Measurements from ENCODE around the gene RGSL1.

The RGSL1 gene

DNA sequence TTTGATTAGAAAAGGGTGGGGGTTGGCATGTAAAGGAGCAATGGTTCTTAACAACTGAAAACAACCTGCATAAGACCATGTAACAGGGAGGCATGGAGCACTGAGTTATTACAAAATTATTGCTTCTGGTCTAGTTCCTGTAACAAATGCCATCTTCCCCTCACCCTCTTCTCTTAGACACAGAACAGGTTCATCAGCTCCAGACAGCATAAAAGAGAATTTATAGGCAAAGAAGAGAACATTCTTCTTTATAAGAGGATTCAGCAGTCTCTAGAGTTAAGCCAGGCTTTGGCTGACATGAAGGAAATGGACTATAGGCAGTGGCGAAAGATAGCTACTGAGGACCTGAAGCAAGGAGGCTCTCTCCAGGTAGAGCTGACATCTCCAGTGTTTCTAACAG, 38.9 kb downstream of the RGSL1 start:
- DNase-seq (ENCODE audit: low read depth) = no peak
- TF ChIP-seq, protein P1, sequence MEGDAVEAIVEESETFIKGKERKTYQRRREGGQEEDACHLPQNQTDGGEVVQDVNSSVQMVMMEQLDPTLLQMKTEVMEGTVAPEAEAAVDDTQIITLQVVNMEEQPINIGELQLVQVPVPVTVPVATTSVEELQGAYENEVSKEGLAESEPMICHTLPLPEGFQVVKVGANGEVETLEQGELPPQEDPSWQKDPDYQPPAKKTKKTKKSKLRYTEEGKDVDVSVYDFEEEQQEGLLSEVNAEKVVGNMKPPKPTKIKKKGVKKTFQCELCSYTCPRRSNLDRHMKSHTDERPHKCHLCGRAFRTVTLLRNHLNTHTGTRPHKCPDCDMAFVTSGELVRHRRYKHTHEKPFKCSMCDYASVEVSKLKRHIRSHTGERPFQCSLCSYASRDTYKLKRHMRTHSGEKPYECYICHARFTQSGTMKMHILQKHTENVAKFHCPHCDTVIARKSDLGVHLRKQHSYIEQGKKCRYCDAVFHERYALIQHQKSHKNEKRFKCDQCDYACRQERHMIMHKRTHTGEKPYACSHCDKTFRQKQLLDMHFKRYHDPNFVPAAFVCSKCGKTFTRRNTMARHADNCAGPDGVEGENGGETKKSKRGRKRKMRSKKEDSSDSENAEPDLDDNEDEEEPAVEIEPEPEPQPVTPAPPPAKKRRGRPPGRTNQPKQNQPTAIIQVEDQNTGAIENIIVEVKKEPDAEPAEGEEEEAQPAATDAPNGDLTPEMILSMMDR (IDR thresholded peaks at IDR 0.05; ENCODE audit: insufficient read depth, low read depth, low read length, missing control alignments) = no peak
- H3K4me3 ChIP-seq (ENCODE audit: low read length) = no peak overlapping the region

DNA sequence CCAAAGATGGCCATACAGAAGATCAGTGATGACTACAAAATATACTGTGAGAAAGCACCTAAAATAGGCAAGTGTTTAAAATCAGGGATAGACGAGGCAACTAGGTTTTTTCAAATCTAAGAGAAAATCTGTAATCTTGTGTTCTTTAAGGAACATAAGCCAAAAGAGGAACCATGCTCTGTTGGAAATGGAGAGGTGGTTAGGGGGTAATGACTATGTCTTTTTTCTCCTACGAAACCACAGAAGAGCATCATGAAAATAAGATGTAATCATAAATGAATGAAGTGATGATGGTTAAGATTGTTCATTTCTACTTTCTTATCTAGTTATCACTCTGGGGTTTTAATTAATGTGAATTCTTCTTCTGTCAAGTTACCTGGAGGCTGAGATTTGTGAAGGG, 43.1 kb downstream of the RGSL1 start:
- TF ChIP-seq, protein P1 (IDR thresholded peaks at IDR 0.05; ENCODE audit: insufficient read depth, low read depth, low read length, missing control alignments) = no peak
- H3K4me3 ChIP-seq (ENCODE audit: low read length) = no peak overlapping the region
- DNase-seq (ENCODE audit: low read depth) = no peak

DNA sequence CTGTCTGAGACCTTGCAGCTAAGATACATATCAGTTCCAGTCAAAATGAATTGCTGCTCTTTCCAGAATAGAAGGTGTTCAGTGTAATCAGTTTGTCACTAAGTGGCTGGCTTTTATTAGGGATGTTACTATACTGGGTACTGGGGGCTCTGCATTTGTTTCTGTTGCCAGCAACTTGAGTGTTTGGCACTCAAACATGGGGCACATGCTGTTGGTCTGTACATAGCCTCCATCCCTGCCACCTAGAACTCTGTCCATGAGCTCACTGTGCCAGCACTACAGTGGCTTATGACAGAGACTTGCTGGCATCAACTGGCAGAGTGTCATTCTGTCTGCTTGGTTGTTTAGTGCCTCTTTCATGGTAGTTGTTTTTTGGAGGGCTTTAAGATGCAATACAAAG, 45.1 kb downstream of the RGSL1 start:
- H3K4me3 ChIP-seq (ENCODE audit: low read length) = no peak overlapping the region
- TF ChIP-seq, protein P1 (IDR thresholded peaks at IDR 0.05; ENCODE audit: insufficient read depth, low read depth, low read length, missing control alignments) = no peak
- no peak for DNase-seq (ENCODE audit: low read depth)

DNA sequence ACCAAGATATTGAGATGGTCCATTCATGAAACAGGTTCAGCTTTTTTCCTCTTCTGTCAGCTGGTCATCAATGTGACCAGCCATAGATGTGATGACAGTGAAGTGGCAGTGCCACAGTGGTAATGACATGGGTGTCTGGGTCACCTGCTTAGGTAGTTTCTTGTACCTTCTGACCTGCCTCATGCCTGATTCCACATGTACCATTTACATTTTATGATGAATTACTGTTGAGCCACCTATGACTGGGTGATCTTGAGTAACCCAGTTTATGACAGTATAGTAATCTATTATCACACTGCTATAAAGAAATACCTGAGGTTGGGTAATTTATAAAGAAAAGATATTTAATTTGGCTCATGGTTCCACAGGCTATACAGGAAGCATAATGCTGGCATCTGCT, 45.7 kb downstream of the RGSL1 start:
- DNase-seq (ENCODE audit: low read depth) = no peak
- H3K4me3 ChIP-seq (ENCODE audit: low read length) = no peak overlapping the region
- TF ChIP-seq, protein P1 (IDR thresholded peaks at IDR 0.05; ENCODE audit: insufficient read depth, low read depth, low read length, missing control alignments) = no peak

DNA sequence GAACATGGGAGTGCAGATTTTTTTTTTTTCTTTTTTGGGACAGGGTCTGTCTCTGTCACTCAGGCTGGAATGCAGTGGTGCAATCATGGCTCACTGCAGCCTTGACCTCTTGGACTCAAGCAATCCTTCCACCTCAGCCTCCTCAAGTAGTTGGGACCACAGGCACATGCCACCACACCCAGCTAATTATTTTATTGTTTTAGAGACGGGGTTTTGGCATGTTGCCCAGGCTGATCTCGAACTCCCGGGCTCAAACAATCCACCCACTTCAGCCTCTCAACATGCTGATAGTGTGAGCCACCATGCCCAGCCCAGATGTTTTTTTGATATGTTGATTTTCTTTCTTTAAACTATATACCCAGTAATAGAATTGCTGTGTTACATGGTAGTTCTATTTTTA, 57.7 kb downstream of the RGSL1 start:
- DNase-seq (ENCODE audit: low read depth) = no peak
- H3K4me3 ChIP-seq (ENCODE audit: low read length) = no peak overlapping the region
- TF ChIP-seq, protein P1 (IDR thresholded peaks at IDR 0.05; ENCODE audit: insufficient read depth, low read depth, low read length, missing control alignments) = no peak

DNA sequence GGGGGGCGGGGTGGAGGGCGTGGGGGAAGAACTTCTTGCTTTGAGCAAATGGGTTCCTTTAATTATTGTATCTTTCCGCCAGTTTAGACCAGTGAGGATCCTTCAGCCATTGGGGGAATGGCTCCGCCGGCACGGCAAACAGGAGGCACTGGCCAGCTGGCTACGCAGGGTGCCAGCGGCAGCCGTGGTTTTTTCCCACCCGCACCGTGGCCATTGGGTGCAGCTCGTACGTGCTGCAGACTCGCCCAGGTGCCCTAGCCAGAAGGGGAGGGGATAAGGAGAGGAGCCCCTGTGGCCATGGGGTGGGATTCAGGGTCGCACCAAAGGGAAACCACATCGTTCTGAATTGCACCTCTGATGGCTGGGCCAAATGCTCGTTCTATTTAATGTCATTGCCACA, 65.6 kb downstream of the RGSL1 start:
- H3K4me3 ChIP-seq (ENCODE audit: low read length) = no peak overlapping the region
- TF ChIP-seq, protein P1 (IDR thresholded peaks at IDR 0.05; ENCODE audit: insufficient read depth, low read depth, low read length, missing control alignments) = no peak
- no peak for DNase-seq (ENCODE audit: low read depth)

DNA sequence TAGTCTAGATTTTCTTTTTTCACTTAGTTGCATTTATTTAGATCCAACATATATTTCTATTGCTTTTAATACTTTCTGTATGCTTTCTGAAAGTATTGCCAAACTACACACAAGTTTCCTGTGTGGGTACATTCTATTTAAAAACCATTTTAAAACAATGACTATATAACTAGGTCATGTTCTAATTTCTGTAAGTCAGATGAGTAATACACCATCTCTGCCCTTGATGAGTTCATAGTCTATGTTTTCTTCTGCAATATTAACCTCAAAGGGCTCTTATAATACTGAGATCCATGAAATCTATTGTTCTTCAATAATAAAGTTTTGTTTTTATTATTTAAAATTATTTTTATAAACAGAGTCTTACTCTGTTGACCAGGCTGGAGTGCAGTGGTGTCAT, 70.8 kb downstream of the RGSL1 start:
- DNase-seq (ENCODE audit: low read depth) = peak; percentile 46
- H3K4me3 ChIP-seq (ENCODE audit: low read length) = no peak overlapping the region
- TF ChIP-seq, protein P1 (IDR thresholded peaks at IDR 0.05; ENCODE audit: insufficient read depth, low read depth, low read length, missing control alignments) = no peak

Measured in epithelial cell of esophagus (primary cell).